DOHH2 (cell line): ENCODE measurements around the gene FAM209A.

Experiments
- H3F3A ChIP-seq: fragments of 200-600 bp; sonication (generic), shearing (Covaris generic); 2 replicates; pipeline ENCODE4 v1.6.0; 2016; ENCODE audit warnings: antibody characterized with exemption, mild to moderate bottlenecking; ENCODE audit not compliant: control insufficient read depth, insufficient read depth
- H3K27ac ChIP-seq: fragments of 200-600 bp; sonication (generic); 2 replicates; pipeline ENCODE4 v1.5.1; 2014; ENCODE audit warnings: low read depth, mild to moderate bottlenecking, low read length, moderate library complexity
- H3K27me3 ChIP-seq: fragments of 200-600 bp; sonication (generic); 2 replicates; pipeline ENCODE4 v1.6.1; 2014; ENCODE audit warnings: mild to moderate bottlenecking, low read length, mixed read lengths; ENCODE audit not compliant: control insufficient read depth
- H3K36me3 ChIP-seq: fragments of 200-600 bp; sonication (generic); 2 replicates; pipeline ENCODE4 v1.6.1; 2014; ENCODE audit warnings: mild to moderate bottlenecking, low read length, moderate library complexity, mixed read lengths; ENCODE audit not compliant: control insufficient read depth
- H3K4me1 ChIP-seq: fragments of 200-600 bp; sonication (generic); 2 replicates; pipeline ENCODE4 v1.6.1; 2014; ENCODE audit warnings: mild to moderate bottlenecking, low read length, mixed read lengths; ENCODE audit not compliant: control insufficient read depth
- H3K4me2 ChIP-seq: fragments of 200-600 bp; sonication (generic); 2 replicates; pipeline ENCODE4 v1.6.0; 2014; ENCODE audit warnings: mild to moderate bottlenecking, low read length, moderate library complexity
- H3K4me3 ChIP-seq: fragments of 200-600 bp; sonication (generic); 2 replicates; pipeline ENCODE4 v1.5.1; 2014; ENCODE audit warnings: mild to moderate bottlenecking, low read length, mixed read lengths
- H3K79me2 ChIP-seq: fragments of 200-600 bp; sonication (generic); 2 replicates; pipeline ENCODE4 v1.6.1; 2014; ENCODE audit warnings: mild to moderate bottlenecking, low read length, mixed read lengths; ENCODE audit not compliant: control insufficient read depth
- H3K9me2 ChIP-seq: fragments of 200-600 bp; sonication (generic); replicated peaks from 2 replicates; pipeline ENCODE4 v1.6.1; 2014; ENCODE audit warnings: mild to moderate bottlenecking, low read length, mixed read lengths; ENCODE audit not compliant: control insufficient read depth
- H3K9me3 ChIP-seq: fragments of 200-600 bp; sonication (generic); 2 replicates; pipeline ENCODE4 v1.6.1; 2014; ENCODE audit warnings: antibody characterized with exemption, low read length, mixed read lengths; ENCODE audit not compliant: control insufficient read depth, insufficient read depth
- H4K20me1 ChIP-seq: fragments of 200-600 bp; sonication (generic); 2 replicates; pipeline ENCODE4 v1.6.0; 2014; ENCODE audit warnings: low read depth, mild to moderate bottlenecking, antibody characterized with exemption, low read length, moderate library complexity; ENCODE audit not compliant: control insufficient read depth, insufficient read depth
- CTCF ChIP-seq: fragments of 200-600 bp; sonication (generic); IDR thresholded peaks from one replicate; pipeline ENCODE4 v1.5.1; 2014; ENCODE audit warnings: antibody characterized with exemption, mild to moderate bottlenecking, low read depth, low read length; ENCODE audit not compliant: poor library complexity, severe bottlenecking
- EZH2phosphoT487 ChIP-seq: fragments of 200-600 bp; sonication (generic); IDR thresholded peaks from 2 replicates; pipeline ENCODE4 v1.6.1; 2017; ENCODE audit warnings: borderline replicate concordance, mild to moderate bottlenecking, antibody characterized with exemption, low read length, moderate library complexity, mixed read lengths

FAM209A gene

DNA sequence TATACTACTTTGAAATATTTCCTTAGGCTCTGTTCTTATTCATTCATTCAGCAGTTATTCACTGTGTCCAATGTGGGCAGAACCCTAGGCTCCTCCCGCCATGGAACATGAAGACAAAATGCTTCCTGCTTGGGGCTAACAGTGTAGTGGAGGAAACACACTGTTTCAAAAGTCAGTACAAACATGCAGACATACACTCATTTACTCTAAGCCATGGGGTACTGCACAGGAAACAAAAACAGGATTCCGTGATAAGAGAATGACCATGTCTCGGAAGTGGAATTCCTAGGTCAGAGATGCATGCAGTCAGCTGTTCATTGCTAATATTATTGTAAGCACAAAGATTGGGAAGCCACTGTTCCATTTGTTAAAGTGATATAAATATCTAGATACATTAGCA is 18.4 kb upstream of the FAM209A start:
- Histone ChIP-seq H4K20me1 (no peaks in the 10 kb centered on the region), H3K27ac (no peak overlapping the region), H3F3A (no peaks in the 10 kb centered on the region), H3K4me1 (no peaks in the 10 kb centered on the region), H3K9me2 (no peaks in the 10 kb centered on the region), H3K27me3 (no peaks in the 10 kb centered on the region), H3K79me2 (no peaks in the 10 kb centered on the region), H3K36me3 (no peaks in the 10 kb centered on the region; the same call in 1 of the 2 replicates), H3K4me2 (no peak overlapping the region), H3K9me3 (no peaks in the 10 kb centered on the region), H3K4me3 (no peak overlapping the region)
- no peak for TF ChIP-seq CTCF
- no peak for TF ChIP-seq EZH2phosphoT487

- no peaks in the 10 kb centered on the region for H3F3A ChIP-seq
- H3K27ac ChIP-seq = no peak overlapping the region
- peaks cover 15% of the 10 kb centered on the region for H3K36me3 ChIP-seq
- no peaks in the 10 kb centered on the region for H3K27me3 ChIP-seq
- TF ChIP-seq EZH2phosphoT487 (no peak), CTCF (no peak)
- no peaks in the 10 kb centered on the region for H4K20me1 ChIP-seq
- no peaks in the 10 kb centered on the region for H3K4me1 ChIP-seq
- no peaks in the 10 kb centered on the region for H3K79me2 ChIP-seq
- no peaks in the 10 kb centered on the region for H3K9me3 ChIP-seq
- H3K4me2 ChIP-seq = no peak overlapping the region
- no peak overlapping the region for H3K4me3 ChIP-seq
- H3K9me2 ChIP-seq = no peaks in the 10 kb centered on the region
Measured at GRCh38 chr20:56511926-56512325, 12.6 kb upstream of the FAM209A start.

- TF ChIP-seq EZH2phosphoT487 (no peak), CTCF (no peak)
- H3K36me3 ChIP-seq = peaks cover 26% of the 10 kb centered on the region
- no peaks in the 10 kb centered on the region for H3K27me3 ChIP-seq
- no peaks in the 10 kb centered on the region for H4K20me1 ChIP-seq
- no peak overlapping the region for H3K4me2 ChIP-seq
- no peaks in the 10 kb centered on the region for H3K4me1 ChIP-seq
- H3K4me3 ChIP-seq = no peak overlapping the region
- no peaks in the 10 kb centered on the region for H3K9me2 ChIP-seq
- H3F3A ChIP-seq = no peaks in the 10 kb centered on the region
- H3K9me3 ChIP-seq = no peaks in the 10 kb centered on the region
- H3K27ac ChIP-seq = no peak overlapping the region
- H3K79me2 ChIP-seq = no peaks in the 10 kb centered on the region
Measured at GRCh38 chr20:56513161-56514150, 11.1 kb upstream of the FAM209A start.
